ENCODE data around the gene SPAG9.
"Not testable (repeated sequence)": the region's sequence is repeated elsewhere in the genome, so short reads cannot be mapped to it uniquely, and the experiment has no call there.

SPAG9 gene

DNA sequence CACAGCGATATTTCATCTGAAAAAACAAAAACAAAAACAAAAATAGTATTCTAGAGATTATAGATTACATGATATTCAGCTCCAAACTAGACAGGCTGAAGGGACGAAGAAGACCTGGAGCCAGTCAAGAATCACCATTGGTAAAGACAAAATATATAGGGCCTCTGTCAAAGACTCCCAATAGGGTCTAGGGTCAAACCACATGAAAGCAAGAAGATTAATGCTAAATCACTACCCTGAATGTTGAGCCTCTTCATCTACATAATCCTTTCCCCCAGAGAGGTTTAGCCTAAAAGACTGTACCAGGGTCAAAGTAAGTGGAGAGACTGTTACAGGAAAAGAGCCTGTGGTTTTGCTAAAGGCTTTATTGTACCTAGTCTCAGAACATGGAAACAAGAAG lies 21.9 kb upstream of the SPAG9 start:
- DNase-seq (ENCODE audit: low read depth, low spot score) = no peak

DNA sequence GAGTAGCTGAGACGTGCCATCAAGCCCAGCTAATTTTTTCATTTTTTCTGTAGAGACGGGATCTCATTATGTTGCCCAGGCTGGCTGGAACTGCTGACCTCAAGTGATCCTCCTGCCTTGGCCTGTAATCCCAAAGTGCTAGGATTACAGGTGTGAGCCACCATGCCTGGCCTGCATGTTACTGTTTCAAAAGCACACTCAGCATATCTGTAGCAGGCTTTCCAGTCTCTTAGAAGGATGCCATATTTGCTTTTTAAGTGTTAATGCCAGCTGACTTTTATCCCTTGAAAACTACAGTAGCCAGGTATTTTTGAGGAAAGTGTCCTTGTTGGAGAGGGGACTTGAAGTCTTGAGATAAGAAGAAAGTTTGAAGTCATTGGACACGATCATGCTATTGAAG lies 15.3 kb upstream of the SPAG9 start:
- no peak for DNase-seq (ENCODE audit: low read depth, low spot score)

DNA sequence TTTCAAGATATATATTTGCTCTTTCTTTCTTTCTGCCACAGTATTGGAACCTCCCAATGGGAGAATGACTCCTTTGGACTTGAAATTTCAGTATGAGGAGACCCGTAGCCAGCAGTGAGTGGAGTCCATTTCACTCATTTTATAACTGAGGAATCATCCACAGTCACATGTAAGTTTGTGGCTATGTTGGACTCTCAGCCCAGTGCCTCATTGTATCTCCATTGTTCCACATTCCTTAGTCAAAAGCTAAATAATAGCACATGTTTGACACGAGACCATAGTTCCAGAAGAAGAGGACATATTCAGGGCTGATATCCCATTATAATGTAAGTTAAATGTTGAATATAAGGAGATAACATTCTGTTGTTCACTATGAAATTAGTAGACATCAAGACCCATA lies 12.7 kb upstream of the SPAG9 start:
- no peak for DNase-seq (ENCODE audit: low read depth, low spot score)

DNA sequence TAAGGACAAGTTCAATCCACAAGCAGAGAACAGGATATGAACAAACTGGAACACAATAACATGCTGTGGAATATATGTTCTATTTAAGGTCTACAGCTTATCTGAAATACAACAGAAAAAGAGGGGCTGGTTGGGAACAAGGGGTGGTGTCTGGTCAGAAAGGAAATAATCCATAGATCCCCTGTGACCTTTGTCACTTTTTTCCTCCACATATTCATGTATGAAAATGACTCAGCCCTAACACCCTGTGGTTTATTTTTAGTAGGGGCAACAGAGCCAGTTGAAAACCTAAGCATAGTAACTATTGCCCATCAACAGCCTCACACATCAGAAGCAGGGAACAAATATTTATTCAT lies 12.3 kb upstream of the SPAG9 start:
- DNase-seq (ENCODE audit: low read depth, low spot score) = no peak

DNA sequence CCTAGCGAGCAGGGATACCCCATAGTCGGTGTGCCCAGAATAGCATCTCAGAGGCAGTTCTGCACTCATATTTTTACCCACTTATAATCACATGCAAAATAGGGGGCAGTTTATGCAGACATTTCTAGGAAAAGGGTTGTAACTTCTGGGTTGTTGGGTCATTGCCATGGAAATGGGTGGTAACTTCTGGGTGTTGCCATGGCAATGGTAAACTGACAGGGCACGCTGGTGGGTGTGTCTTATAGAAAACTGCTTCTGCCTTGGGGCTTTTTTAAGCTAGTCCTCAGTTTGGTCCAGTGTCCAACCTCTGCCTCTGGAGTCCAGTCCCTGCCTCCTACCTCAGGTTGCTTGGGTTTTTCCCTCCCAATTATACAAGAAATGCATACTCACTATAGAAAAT lies 7.4 kb upstream of the SPAG9 start:
- no peak for DNase-seq (ENCODE audit: low read depth, low spot score)

DNA sequence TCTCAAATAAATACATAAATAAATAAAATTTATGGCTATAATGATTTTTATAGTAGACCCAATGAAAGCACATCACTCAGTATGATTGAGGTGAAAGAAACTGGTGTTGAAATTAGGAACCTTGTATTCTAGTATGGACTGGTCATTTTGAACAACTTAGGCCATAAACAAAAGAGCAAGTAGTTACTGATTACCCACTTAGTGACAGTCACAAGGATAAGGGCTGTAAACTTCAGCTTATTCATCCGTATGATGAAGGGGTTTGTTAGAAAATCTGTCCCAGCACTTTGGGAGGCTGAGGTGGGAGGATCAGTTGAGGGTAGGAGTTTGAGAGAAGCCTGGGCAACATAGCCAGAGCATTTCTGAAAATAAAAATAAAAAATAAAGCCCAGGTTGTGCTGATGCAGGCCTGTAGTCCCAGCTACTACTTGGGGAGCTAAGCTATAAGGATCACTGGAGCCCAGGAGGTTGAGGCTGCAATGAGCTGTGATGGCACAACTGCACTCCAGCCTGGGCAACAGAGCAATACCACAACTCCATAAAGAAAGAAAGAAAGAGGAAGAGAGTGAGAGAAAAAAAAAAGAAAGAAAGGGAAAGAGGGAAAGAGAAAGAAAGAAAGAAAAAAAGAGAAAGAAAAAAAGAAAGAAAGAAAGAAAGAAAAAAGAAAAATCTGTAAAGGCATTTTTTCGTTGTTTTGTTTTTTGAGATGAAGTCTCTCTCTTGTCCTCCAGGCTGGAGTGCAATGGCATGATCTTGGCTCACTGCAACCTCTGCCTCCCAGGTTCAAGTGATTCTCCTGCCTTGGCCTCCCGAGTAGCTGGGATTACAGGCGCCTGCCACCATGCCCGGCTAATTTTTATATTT lies 4.2 kb upstream of the SPAG9 start:
- no peak for DNase-seq (ENCODE audit: low read depth, low spot score)

DNA sequence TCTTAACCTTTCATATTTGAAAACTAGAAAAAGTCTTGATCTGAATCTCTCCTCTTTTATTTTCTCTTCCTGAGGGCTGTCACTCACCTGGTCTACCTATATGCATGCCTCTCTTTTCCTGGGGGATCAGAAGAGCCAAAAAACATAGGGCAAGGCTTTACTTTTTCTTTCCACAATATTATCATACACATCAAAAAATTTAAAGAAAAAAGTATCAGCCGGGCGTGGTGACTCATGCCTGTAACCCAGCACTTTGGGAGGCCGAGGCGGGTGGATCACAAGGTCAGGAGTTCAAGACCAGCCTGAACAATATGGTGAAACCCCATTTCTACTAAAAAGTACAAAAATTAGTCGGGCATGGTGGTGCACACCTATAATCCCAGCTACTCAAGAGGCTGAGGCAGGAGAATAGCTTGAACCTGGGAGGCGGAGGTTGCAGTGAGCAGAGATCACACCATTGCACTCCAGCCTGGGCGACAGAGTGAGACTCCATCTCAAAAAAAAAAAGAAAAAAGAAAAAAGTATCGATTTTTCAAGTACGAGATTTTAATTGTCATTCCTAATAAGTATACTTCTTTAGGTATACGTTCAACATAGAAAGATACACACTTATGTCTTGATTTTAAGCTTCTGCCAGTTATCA lies 1.9 kb upstream of the SPAG9 start:
- DNase-seq (ENCODE audit: low read depth, low spot score) = not testable (repeated sequence)

DNA sequence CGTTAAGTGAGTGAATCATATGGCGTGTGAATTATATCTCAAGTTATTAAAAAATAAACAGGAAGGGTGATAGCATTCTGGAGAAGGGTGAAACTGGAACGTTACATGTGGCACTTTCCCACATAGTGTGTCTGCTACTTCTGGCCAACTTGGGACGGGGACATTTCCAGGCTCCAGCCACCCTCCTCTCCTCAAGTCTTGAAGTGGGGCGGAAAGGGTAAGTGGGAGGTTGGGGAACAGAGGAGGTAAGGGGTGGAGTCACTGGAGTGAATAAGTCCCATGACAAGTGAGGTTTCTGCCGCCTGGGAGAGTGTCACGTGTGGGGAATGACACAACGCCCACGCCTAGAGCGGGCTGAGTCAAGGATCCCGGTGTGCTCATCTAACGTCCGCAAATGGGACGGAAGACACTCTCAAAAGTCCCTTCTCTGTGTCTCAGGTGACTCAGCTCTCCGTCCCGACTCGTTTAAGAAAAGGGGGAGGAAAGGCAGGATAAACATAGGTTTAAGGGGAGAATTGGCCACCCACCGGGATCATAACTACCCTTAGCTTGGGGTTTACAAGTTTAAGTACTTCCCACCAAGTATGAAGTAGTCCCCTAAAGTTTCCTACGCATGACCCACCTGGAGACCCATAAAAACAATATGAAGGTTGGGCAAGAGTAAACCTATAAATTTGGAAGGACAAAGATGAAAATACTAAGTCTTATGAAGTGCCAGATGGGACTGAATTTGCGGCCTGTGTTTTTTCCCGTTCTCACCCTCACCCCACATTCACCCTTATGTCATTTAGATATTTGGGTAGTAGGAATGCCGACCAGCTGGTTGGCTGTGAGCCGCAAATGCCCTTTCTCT lies 1.2 kb upstream of the SPAG9 start:
- DNase-seq (ENCODE audit: low read depth, low spot score) = peak; percentile 57

DNA sequence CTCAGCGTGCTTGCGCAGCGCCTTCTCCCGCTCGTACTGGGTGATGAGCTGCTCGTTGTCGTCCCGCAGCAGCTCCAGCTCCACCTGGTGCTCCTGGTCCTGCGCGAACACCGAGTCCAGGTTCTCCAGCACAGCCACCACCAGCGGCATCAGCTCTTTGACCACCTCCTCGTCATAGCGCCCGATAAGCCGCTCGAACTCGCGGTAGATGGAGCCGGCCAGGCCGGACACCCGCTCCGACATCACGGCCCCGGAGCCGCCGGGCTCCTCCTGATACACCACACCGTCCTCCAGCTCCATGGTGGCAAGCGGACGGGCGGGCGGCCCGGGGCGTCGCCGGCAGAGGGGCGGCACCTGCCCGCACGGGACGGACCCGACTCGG lies 320 bp downstream of the SPAG9 start:
- no peak for DNase-seq (ENCODE audit: low read depth, low spot score)

DNA sequence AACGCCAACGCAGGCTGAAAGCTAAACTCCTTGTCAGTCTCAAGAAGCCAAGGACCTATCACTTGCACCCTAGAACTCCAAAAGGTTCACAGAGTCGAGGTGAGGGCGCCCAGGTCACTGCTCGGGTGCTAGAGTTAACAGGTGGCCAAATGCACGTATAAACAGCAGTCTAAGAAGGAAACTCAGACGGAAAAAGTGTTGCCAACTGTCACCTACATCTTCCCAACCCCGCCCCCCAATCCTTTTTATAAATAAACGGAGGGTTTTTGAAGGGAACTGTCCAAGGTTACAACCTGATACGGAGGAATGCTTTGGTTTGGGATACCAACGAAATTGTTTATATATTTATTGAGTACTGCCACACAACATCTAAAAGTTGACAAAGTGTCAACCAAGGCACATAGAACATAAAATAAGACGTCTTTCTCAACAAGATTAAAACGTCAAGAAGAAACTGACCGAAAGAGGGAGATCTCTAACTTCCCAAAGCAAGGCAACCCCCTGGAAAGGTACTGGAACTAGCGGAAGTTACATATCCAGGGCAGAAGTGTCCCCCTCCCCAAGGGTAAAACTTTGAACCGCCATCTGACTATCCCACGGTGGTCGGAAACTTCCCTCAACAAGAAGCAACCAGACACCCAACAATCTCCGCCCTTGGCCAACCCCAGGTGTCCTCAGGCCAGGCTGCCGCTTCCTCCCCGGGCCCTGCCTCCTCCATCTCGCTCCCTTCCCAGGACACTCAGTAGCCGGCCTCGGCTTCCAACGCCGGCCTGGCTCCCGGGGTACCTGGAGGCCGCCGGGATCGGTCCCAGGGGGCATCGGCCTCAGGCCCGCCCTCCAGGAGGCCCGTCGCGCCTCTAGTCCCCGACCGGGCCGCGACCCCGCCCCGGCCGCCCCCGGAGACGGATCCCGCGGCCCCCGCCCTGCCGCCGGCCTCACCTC lies 982 bp downstream of the SPAG9 start:
- no peak for DNase-seq (ENCODE audit: low read depth, low spot score)

DNA sequence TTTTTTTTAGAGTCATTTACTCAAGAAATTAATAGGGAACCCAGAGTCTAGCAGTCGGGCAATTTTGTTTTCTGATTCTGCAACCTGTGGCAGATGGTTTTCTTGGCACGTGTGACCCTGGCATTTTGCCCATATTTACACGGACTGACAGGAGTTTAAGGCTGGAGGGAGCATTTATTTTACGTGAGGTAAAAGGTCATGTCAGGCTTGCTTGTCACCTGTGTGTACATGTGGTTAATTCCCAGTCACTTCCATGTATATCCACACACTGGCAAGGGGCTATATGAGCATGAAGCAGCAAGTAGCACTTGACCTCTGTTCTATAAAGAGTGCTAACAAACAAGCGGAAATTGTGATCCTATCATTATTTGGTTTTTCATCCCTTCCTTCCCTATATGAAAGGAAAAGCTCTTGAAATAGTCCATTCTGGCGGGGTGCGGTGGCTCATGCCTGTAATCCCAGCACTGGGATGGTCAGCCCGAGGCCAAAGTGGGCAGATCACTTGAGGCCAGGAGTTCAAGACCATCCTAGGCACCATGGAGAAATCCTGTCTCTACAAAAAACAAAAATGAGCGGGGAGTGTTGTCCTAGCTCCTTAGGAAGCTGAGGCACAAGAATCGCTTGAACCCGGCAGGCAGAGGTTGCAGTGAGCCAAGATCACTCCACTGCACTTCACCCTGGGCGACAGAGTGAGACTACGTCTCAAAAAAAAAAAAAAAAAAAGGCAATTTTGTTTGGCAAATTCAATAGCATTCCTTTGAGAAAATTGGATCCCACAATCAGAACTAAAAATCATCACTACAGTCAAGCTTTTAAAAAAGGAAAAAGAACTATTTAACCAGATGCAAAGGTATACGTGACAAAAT lies 2.1 kb downstream of the SPAG9 start:
- no peak for DNase-seq (ENCODE audit: low read depth, low spot score)

DNA sequence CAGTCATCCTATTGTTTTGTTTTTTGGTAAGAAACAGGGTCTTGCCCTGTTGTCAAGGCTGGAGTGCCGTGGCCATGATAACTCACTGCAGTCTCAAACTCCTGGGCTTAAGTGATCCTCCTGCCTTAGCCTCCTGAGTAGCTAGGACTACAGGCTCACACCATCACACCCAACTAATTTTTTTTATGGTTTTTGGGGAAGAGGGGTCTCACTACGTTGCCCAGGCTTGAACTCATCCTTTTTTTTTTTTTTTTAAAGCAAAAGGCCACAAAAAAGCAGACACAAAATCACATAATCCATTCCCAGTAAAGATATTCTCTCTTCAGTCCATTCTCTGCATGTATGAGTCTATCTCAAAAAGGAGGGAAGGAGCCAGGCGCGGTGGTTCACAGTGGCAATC lies 5.5 kb downstream of the SPAG9 start:
- DNase-seq (ENCODE audit: low read depth, low spot score) = no peak

DNA sequence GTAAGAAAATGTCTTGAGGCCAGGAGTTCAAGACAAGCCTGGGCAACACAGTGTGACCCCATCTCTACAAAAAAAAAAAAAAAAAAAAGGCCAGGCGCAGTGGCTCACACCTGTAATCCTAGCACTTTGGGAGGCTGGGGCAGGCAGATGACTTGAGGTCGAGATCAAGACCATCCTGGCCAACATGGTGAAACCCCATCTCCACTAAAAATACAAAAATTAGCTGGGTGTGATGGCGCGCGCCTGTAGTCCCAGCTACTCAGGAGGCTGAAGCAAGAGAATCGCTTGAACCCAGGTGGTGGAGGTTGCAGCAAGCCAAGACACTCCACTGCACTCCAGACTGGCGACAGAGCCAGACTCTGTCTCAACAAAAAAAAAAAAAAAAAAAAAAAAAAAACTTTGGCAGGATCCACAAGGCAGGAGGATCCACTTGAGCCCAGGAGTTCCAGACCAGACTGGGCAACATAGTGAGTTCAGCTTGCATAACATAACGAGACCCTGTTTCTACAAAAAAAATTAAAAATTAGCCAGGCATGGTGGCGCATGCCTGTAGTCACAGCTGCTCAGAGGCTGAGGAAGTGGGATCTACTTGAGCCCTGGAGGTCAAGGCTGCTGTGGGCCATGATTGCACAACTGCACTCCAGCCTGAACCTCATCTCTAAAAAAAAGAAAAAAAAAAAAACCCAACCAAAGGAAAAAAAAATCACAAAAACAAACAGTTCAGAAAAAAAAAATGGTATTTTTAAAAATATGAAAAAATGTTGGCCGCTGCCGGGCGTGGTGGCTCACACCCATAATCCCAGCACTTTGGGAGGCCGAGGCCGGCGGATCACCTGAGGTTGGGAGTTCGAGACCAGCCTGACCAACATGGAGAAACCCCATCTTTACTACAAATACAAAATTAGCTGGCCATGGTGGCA lies 8.1 kb downstream of the SPAG9 start:
- DNase-seq (ENCODE audit: low read depth, low spot score) = not testable (repeated sequence)

DNA sequence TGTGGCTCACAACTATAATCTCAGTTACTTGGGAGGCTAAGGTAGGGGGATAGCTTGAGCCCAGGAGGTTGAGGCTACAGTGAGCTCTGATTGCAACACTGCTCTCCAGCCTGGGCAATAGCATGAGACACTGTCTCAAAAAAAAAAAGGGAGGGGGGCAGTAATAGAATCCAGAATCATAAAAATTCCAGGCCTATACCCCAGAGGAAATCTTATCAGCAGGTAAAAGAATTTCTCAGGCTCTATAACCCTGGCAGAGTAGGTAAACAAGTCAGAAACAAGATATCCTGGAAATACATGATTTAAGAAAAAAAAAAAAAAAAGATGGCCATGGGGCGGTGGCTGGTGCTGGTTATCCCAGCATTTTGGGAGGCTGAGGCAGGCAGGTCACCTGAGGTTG lies 12.9 kb downstream of the SPAG9 start:
- no peak for DNase-seq (ENCODE audit: low read depth, low spot score)

DNA sequence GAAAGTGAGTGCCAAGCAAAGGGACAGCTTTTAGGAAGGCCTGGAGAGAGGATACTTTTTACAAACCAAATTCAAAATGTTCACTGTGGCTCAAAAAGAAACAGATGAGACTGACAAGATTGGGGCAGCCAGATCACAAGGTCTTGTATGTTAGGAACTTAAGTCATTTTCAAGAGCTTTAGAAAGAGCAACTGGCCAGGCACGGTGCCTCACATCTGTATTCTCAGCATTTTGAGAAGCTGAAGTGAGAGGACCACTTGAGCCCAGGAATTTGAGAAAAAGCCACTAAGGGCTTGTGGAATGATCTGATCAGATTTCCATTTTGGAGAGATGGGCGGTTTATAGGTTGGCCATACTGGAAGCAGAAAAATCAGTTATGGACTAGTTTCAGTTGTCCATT lies 17.2 kb downstream of the SPAG9 start:
- DNase-seq (ENCODE audit: low read depth, low spot score) = no peak

DNA sequence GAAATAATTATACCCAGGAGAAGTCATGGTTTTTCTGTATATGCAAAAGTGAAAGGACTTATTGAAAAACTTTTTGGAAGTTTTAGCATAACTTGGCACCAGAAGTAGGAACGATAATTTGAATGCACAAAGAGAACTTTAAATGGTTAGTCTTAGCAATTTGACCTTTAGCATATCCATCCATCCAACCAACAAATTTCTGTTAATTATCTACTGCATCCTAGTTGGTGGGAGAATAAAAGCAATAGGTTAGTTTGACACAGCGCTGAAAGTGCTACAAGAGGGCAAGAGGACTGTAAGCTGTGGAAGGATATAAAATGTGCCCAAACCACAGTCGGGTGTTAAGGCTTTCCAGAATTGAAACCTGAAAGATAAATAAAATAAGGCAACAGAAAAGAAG lies 17.6 kb downstream of the SPAG9 start:
- no peak for DNase-seq (ENCODE audit: low read depth, low spot score)

DNA sequence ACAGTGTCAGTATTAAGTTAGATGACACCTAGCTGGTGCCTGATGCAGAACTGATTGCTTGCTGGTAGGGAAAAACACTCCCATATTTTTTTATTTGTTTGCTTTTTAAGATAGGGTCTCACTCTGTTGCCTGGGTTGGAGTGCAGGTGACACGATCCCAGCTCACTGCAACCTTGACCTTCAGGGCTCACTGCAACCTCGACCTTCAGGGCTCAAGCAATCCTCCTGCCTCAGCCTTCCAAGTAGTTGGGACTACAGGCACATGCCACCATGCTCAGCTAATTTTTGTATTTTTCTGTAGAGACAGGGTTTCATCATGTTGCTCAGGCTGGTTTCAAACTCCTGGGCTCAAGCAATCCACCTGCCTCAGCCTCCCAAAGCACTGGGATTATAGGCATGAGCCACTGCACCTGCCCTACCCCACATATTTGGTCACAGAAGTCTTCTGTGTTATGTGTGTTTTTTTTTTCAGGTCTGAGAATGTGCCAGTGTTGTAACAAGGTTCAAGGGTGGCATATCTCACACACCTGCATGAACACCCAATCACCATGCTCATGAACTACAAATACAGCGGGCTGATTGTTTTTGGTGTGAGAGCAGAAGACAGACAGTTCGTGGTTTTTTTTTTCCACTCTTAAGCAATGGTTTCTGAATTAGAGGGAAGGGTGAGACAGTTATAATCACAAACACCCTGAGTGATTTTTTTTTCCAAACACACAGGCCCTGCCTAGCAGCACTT lies 22.8 kb downstream of the SPAG9 start:
- DNase-seq (ENCODE audit: low read depth, low spot score) = no peak

DNA sequence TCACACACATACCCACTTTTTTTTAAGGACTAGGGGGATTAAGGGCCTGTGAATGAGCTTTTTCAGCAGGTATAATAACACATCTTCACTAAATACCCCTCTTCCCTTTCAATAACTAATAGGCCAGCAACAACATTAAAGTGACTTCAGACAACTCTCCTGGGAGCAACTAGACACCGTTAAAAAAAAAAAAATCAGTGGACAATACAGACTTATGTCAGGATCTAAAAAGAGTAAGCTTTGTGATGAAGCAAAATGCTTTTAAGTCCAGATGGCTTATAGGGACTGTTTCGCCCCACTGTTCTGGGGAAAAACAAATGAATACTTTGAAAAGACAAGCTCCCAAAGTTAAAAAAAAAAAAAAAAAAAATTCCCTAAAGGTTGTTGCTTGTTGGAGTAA lies 29.0 kb downstream of the SPAG9 start:
- DNase-seq (ENCODE audit: low read depth, low spot score) = no peak

DNA sequence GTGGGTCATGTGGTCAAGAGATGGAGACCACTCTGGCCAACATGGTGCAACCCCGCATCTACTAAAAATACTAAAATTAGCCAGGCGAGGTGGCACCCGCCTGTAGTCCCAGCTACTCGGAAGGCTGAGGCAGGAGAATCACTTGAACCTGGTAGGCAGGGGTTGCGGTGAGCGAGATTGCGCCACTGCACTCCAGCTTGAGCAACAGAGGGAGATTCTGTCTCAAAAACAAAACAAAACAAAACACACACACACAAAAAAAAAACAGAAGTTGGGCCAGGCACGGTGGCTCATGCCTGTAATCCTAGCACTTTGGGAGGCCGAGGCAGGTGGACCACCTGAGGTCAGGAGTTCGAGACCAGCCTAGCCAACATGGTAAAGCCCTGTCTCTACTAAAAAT lies 31.8 kb downstream of the SPAG9 start:
- DNase-seq (ENCODE audit: low read depth, low spot score) = not testable (repeated sequence)

Data from activated naive CD8-positive, alpha-beta T cell treated with anti-CD3 and anti-CD28 coated beads, Interleukin-2, amount 50 U/mL, for 16 hours (primary cell).